B cell (primary cell): ENCODE data around the gene C1QTNF6.

ENCODE experiments used
- EZH2 ChIP-seq: IDR thresholded peaks from 2 replicates; pipeline ENCODE4 v1.6.1; 2012; ENCODE audit warnings: borderline replicate concordance, low read depth, mild to moderate bottlenecking, moderate library complexity, low read length; ENCODE audit not compliant: insufficient read depth, poor library complexity, severe bottlenecking
- TF ChIP-seq, protein P1 (sequence below): fragments of 200-600 bp; IDR thresholded peaks from one replicate; pipeline ENCODE4 v1.8.0; 2022; ENCODE audit warnings: antibody characterized with exemption, mild to moderate bottlenecking

GRCh38 chr22:37165940-37166674 lies 21.9 kb downstream of the C1QTNF6 start:
- TF ChIP-seq, protein P1, sequence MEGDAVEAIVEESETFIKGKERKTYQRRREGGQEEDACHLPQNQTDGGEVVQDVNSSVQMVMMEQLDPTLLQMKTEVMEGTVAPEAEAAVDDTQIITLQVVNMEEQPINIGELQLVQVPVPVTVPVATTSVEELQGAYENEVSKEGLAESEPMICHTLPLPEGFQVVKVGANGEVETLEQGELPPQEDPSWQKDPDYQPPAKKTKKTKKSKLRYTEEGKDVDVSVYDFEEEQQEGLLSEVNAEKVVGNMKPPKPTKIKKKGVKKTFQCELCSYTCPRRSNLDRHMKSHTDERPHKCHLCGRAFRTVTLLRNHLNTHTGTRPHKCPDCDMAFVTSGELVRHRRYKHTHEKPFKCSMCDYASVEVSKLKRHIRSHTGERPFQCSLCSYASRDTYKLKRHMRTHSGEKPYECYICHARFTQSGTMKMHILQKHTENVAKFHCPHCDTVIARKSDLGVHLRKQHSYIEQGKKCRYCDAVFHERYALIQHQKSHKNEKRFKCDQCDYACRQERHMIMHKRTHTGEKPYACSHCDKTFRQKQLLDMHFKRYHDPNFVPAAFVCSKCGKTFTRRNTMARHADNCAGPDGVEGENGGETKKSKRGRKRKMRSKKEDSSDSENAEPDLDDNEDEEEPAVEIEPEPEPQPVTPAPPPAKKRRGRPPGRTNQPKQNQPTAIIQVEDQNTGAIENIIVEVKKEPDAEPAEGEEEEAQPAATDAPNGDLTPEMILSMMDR: no peak
- TF ChIP-seq EZH2: no peak
